Umbilical cord (tissue), 2 donors: ENCODE results near the gene PRUNE2. TPM values are rescaled to one million over a fixed set of nuclear protein-coding genes. Genes with fewer than 3 reads are reported as not detected.
"Not testable (repeated sequence)": the region's sequence is repeated elsewhere in the genome, so short reads cannot be mapped to it uniquely, and the experiment has no call there.

Experiments
- DNase-seq: peaks from one replicate; pipeline ENCODE4 v3.0.0-alpha.2; 2015; ENCODE audit warnings: low spot score
- total RNA-seq: library from RNA; depleted of rRNA; stranded (reverse); fragments of >200 nt; gene quantifications from one replicate; pipeline ENCODE4 v1.2.3, GENCODE V29; 2014; ENCODE audit warnings: low replicate concordance; ENCODE audit not compliant: insufficient read depth

Gene PRUNE2
- total RNA-seq, 1 donor from 2014 or later: 12.3 TPM

- no peak for DNase-seq
These were observed 105.0 kb downstream of the PRUNE2 start for GRCh38 chr9:76800901-76801300.

GRCh38 chr9:76799473-76799872 lies 106.4 kb downstream of the PRUNE2 start:
- DNase-seq: no peak

- no peak for DNase-seq
These were observed 107.4 kb downstream of the PRUNE2 start for GRCh38 chr9:76798527-76798926.

- no peak for DNase-seq
These were observed 109.6 kb downstream of the PRUNE2 start for GRCh38 chr9:76796296-76796695.

GRCh38 chr9:76793784-76794431 lies 112.0 kb downstream of the PRUNE2 start:
- no peak for DNase-seq

GRCh38 chr9:76789840-76790239 lies 116.1 kb downstream of the PRUNE2 start:
- DNase-seq: no peak

GRCh38 chr9:76787677-76788076 lies 118.2 kb downstream of the PRUNE2 start:
- DNase-seq: no peak

GRCh38 chr9:76785501-76785900 lies 120.4 kb downstream of the PRUNE2 start:
- DNase-seq: no peak

GRCh38 chr9:76784881-76785280 lies 121.0 kb downstream of the PRUNE2 start:
- no peak for DNase-seq

GRCh38 chr9:76772686-76773445 lies 133.0 kb downstream of the PRUNE2 start:
- DNase-seq: no peak

GRCh38 chr9:76766126-76766525 lies 139.8 kb downstream of the PRUNE2 start:
- DNase-seq: no peak

- no peak for DNase-seq
These were observed 141.8 kb downstream of the PRUNE2 start, which contains the start of gene PCA3 for GRCh38 chr9:76764138-76764537. Gene PCA3, plus strand, starts transcription at chr9:76764438.

GRCh38 chr9:76761448-76761847 lies 144.5 kb downstream of the PRUNE2 start:
- no peak for DNase-seq

- DNase-seq: no peak
These were observed 146.2 kb downstream of the PRUNE2 start for GRCh38 chr9:76759732-76760131.

GRCh38 chr9:76758476-76758875 lies 147.4 kb downstream of the PRUNE2 start:
- no peak for DNase-seq

- DNase-seq: no peak
These were observed 148.8 kb downstream of the PRUNE2 start for GRCh38 chr9:76756941-76757673.

GRCh38 chr9:76756268-76756640 lies 149.7 kb downstream of the PRUNE2 start:
- no peak for DNase-seq

GRCh38 chr9:76751001-76751400 lies 154.9 kb downstream of the PRUNE2 start:
- DNase-seq: no peak

- no peak for DNase-seq
These were observed 161.6 kb downstream of the PRUNE2 start for GRCh38 chr9:76744336-76744735.

- no peak for DNase-seq
These were observed 162.0 kb downstream of the PRUNE2 start for GRCh38 chr9:76743931-76744330.

GRCh38 chr9:76742890-76743289 lies 163.0 kb downstream of the PRUNE2 start:
- not testable (repeated sequence) for DNase-seq

GRCh38 chr9:76741524-76741923 lies 164.4 kb downstream of the PRUNE2 start:
- DNase-seq: no peak

GRCh38 chr9:76738402-76738801 lies 167.5 kb downstream of the PRUNE2 start:
- DNase-seq: no peak
